Kidney (tissue), 14 donors: Measurements from ENCODE around the gene NPAS3. TPM values are rescaled to one million over a fixed set of nuclear protein-coding genes. Genes with fewer than 3 reads are reported as not detected.

ENCODE experiments used
- DNase-seq, 5 donors: peaks; one replicate each; pipeline ENCODE4 v3.0.0-alpha.2; 2013 to 2020
- FAIRE-seq: peaks from 2 replicates; lab custom pipeline; 2012; peaks lifted over from hg19 to GRCh38; lab: Jason Lieb, UNC
- H3K27ac ChIP-seq, 2 donors: one replicate each; pipeline ENCODE4 v1.7.0; 2013; ENCODE audit warnings: low read depth in 2 of 2, low read length in 2 of 2, inconsistent platforms in 1 of 2
- H3K27me3 ChIP-seq: one replicate; pipeline ENCODE4 v1.7.1; 2013; ENCODE audit warnings: low read length, inconsistent platforms; ENCODE audit not compliant: control insufficient read depth, insufficient read depth
- H3K36me3 ChIP-seq, 3 donors: one replicate each; pipeline versions ENCODE4 v1.7.0 to v1.7.1; 2013; ENCODE audit warnings: low read length in 3 of 3, control low read depth in 1 of 3, inconsistent platforms in 1 of 3; ENCODE audit not compliant: insufficient read depth in 3 of 3, control insufficient read depth in 2 of 3
- H3K4me1 ChIP-seq, 3 donors: one replicate each; pipeline versions ENCODE4 v1.7.0 to v1.7.1; 2013; ENCODE audit warnings: low read length in 3 of 3, inconsistent platforms in 1 of 3, low read depth in 1 of 3; ENCODE audit not compliant: control insufficient read depth in 2 of 3, insufficient read depth in 2 of 3
- H3K4me3 ChIP-seq, 3 donors: one replicate each; pipeline versions ENCODE4 v1.7.0 to v1.8.1; 2013; ENCODE audit warnings: low read length in 3 of 3, control low read depth in 1 of 3, inconsistent platforms in 1 of 3
- H3K9ac ChIP-seq, 3 donors: one replicate each; pipeline versions ENCODE4 v1.7.0 to v1.7.1; 2013; ENCODE audit warnings: low read length in 3 of 3, control low read depth in 1 of 3, inconsistent platforms in 1 of 3
- H3K9me3 ChIP-seq, 3 donors: one replicate each; pipeline versions ENCODE4 v1.7.0 to v1.7.1; 2013; ENCODE audit warnings: low read length in 3 of 3, control low read depth in 1 of 3, inconsistent platforms in 1 of 3; ENCODE audit not compliant: control insufficient read depth in 2 of 3, insufficient read depth in 1 of 3
- intact Hi-C: fragments of 100-400 bp; cut with DNase I; formaldehyde crosslinking; loops from one replicate; pipeline ENCODE4 v1.11.1; 2022
- polyA plus RNA-seq: library from polyadenylated mRNA; stranded (reverse); fragments of 350-450 nt; fragmentation: Illumina TruSeq; extraction: RNeasy Lipid Tissue Mini Kit (QIAGEN cat#74804); gene quantifications from one replicate; pipeline ENCODE4 v1.2.3, GENCODE V29; 2014; ENCODE audit warnings: low read depth, low replicate concordance; ENCODE audit not compliant: insufficient read depth
- total RNA-seq: library from RNA; stranded (reverse); fragmentation: NEBNext Ultra II Directional; extraction: Animal tissue kit (Norgen Biotek cat#: 25700); gene quantifications from one replicate; pipeline ENCODE4 v1.2.1, GENCODE V29; 2021
- TF ChIP-seq, protein P1 (sequence below): IDR thresholded peaks from 3 replicates; pipeline ENCODE4 v1.5.1; 2012; ENCODE audit warnings: mild to moderate bottlenecking, moderate library complexity, borderline replicate concordance; ENCODE audit not compliant: insufficient read depth; ENCODE audit errors: extremely low read depth
- donor health status: control.
- donor health status: control.
- donor health status: control.
- donor health status: control.
- donor health status: control.
- donor health status: DM: yes; HTN: yes; CAD: no.
- donor health status: Normal renal cell carcinoma (clear cell type).

The NPAS3 gene
- total and polyA plus RNA-seq, 2 donors from 2014 or later: 0.82 to 5.0 TPM

DNA sequence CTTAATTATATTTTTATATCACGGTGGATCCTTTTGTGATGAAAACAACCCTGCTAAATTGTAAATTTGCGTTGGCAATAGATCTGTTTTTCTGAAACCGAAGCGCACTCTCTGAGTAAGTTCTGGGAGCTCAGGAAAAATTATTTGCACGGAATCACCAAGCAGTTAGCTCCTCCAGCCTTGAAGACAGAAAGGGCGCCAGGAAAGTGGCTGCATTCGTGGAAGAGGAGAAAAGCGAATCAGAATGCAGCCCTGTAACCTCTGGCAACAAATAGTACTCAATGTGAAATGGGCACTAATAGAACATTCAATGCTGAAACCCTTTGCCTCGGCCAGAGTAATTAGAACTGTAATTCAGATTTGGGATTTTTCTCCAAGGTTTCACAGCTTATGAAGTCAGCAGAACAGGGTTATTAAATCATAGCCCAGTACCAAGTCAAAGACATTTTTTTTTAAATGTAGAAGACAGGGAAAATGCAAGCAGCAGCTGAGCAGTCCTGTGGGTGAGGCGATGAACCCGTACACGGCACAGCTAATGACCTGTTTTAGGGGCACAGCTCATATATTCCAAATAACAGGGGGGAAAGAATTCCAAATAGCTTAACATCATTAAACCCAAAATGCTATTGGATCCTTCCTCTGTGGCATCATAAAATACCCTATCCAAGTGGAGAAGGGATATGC, 760.8 kb downstream of the NPAS3 start:
- DNase-seq: peak in 1 of 5 donors; percentile 6
- H3K4me1 ChIP-seq: no peaks in the 10 kb centered on the region
- H3K4me3 ChIP-seq: no peak overlapping the region
- TF ChIP-seq, protein P1, sequence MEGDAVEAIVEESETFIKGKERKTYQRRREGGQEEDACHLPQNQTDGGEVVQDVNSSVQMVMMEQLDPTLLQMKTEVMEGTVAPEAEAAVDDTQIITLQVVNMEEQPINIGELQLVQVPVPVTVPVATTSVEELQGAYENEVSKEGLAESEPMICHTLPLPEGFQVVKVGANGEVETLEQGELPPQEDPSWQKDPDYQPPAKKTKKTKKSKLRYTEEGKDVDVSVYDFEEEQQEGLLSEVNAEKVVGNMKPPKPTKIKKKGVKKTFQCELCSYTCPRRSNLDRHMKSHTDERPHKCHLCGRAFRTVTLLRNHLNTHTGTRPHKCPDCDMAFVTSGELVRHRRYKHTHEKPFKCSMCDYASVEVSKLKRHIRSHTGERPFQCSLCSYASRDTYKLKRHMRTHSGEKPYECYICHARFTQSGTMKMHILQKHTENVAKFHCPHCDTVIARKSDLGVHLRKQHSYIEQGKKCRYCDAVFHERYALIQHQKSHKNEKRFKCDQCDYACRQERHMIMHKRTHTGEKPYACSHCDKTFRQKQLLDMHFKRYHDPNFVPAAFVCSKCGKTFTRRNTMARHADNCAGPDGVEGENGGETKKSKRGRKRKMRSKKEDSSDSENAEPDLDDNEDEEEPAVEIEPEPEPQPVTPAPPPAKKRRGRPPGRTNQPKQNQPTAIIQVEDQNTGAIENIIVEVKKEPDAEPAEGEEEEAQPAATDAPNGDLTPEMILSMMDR: no peak
- no peak overlapping the region for H3K27ac ChIP-seq
- H3K27me3 ChIP-seq: no peaks in the 10 kb centered on the region
- no peaks in the 10 kb centered on the region for H3K9me3 ChIP-seq
- FAIRE-seq: no peak
- no peaks in the 10 kb centered on the region for H3K36me3 ChIP-seq
- H3K9ac ChIP-seq: no peak overlapping the region
- intact Hi-C loops: no loop called here

DNA sequence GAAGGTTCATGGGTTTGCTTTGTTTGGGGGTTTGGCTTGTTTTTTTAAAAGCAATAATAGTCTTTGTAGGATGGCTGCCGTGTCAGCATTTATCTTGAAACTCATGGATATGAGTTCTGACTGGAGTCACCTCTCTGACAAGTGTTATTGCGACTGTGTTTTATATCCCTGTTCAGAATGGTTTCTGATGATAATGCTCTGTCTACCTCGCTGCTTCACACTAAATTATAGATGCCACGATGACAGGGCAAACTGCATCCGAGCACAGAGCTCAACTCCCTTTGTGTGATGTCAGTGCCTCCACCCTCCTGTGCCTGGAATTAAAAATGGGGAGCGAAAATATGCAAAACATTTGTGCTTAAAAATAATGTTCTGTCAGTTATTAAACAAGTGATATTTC, 761.4 kb downstream of the NPAS3 start:
- FAIRE-seq (no peak), DNase-seq (peak in 3 of 5 donors; percentile 31 to 58 (median 38))
- TF ChIP-seq, protein P1: no peak
- Histone ChIP-seq H3K27ac (no peak overlapping the region), H3K36me3 (no peaks in the 10 kb centered on the region), H3K4me3 (no peak overlapping the region), H3K9me3 (no peaks in the 10 kb centered on the region), H3K27me3 (no peaks in the 10 kb centered on the region), H3K9ac (no peak overlapping the region), H3K4me1 (no peaks in the 10 kb centered on the region)
- intact Hi-C loops: no loop called here

DNA sequence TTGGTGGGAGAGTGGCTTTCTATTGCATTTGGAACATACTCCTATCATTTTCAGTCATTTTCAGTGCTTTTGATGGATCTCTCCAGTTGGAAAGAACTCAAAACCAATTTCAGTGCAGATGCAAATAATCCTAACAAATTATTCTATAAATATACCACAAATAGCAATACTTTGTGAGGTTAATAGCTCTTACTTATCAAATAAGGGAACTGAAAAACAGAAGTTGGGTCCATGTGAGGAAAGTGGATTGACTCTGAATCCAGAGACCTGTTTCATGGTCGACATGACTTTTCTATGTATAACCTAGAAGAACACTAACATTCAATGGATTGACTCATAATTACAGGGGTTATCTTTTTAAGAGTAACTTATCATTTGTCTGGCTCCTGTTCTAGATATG, 763.6 kb downstream of the NPAS3 start:
- no peak overlapping the region for H3K27ac ChIP-seq
- intact Hi-C loops: no loop called here
- no peaks in the 10 kb centered on the region for H3K36me3 ChIP-seq
- no peaks in the 10 kb centered on the region for H3K9me3 ChIP-seq
- H3K27me3 ChIP-seq: no peaks in the 10 kb centered on the region
- no peak overlapping the region for H3K9ac ChIP-seq
- no peaks in the 10 kb centered on the region for H3K4me1 ChIP-seq
- TF ChIP-seq, protein P1: no peak
- FAIRE-seq (no peak), DNase-seq (no peak)
- H3K4me3 ChIP-seq: no peak overlapping the region
